Measurements from ENCODE around the gene OCA2. TPM values are rescaled to one million over a fixed set of nuclear protein-coding genes. Genes with fewer than 3 reads are reported as not detected.

Gene OCA2
- total RNA-seq, 6 experiments from 2014 or later = 0.07 to 0.13 (median 0.12) TPM; not detected in 3

DNA sequence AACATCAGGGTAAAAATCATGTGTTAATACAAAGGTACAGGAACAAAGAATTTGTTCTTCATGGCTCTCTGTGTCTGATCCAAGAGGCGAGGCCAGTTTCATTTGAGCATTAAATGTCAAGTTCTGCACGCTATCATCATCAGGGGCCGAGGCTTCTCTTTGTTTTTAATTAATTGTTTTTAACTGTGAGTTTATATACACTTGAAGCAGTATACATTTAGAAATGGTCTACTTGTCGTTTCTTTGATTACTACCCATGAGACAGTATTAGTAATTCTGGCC is 21.2 kb upstream of the OCA2 start:
- intact Hi-C loops (cut with DNase I) = no loop called here
- 73% methylated on average over 4 of the region's 4 CpGs for WGBS (ENCODE audit: insufficient coverage, low coverage, low lambda C conversion rate, missing lambda C conversion rate)
- no peak for TF ChIP-seq POLR2A (IDR thresholded peaks at IDR 0.05)
- TF ChIP-seq, protein P1, sequence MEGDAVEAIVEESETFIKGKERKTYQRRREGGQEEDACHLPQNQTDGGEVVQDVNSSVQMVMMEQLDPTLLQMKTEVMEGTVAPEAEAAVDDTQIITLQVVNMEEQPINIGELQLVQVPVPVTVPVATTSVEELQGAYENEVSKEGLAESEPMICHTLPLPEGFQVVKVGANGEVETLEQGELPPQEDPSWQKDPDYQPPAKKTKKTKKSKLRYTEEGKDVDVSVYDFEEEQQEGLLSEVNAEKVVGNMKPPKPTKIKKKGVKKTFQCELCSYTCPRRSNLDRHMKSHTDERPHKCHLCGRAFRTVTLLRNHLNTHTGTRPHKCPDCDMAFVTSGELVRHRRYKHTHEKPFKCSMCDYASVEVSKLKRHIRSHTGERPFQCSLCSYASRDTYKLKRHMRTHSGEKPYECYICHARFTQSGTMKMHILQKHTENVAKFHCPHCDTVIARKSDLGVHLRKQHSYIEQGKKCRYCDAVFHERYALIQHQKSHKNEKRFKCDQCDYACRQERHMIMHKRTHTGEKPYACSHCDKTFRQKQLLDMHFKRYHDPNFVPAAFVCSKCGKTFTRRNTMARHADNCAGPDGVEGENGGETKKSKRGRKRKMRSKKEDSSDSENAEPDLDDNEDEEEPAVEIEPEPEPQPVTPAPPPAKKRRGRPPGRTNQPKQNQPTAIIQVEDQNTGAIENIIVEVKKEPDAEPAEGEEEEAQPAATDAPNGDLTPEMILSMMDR (IDR thresholded peaks at IDR 0.05) = no peak
- H3K27ac ChIP-seq = no peak overlapping the region
- ATAC-seq = no peak
- H3K9me3 ChIP-seq = no peaks in the 10 kb centered on the region
- no peaks in the 10 kb centered on the region for H3K27me3 ChIP-seq
- H3K36me3 ChIP-seq = peaks cover 0 to 47% (median 5%) of the 10 kb centered on the region in 4 donors
- no peak overlapping the region for H3K4me3 ChIP-seq
- no peak for DNase-seq
- no peaks in the 10 kb centered on the region for H3K4me1 ChIP-seq

DNA sequence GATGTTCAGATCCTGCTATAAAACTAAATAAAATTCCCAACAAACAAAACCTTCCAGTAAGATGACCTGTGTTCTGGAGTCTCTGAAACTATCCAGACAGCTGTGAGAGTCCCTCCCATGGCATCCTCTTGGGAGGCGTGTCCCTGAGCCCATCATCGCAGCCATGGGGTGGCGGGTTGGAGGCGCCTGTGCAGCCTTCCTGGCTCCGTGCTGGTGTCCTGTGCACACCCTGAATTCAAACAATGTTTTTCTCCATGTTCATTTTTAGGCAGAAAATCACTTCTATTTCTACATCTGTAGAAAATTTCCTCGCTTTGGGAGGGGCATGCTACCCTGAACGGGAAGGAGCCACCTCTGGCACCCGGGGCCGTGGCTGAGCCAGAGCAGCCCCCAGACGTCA is 19.4 kb upstream of the OCA2 start:
- Histone ChIP-seq H3K27me3 (no peaks in the 10 kb centered on the region), H3K9me3 (no peaks in the 10 kb centered on the region), H3K4me3 (no peak overlapping the region), H3K36me3 (peaks cover 0 to 58% (median 11%) of the 10 kb centered on the region in 4 donors), H3K4me1 (no peaks in the 10 kb centered on the region), H3K27ac (no peak overlapping the region)
- 91% methylated on average over 5 of the region's 10 CpGs for WGBS (ENCODE audit: insufficient coverage, low coverage, low lambda C conversion rate, missing lambda C conversion rate)
- TF ChIP-seq, protein P1 (IDR thresholded peaks at IDR 0.05) = no peak
- TF ChIP-seq POLR2A (IDR thresholded peaks at IDR 0.05) = no peak
- intact Hi-C loops (cut with DNase I) = no loop called here
- DNase-seq (no peak), ATAC-seq (no peak)

DNA sequence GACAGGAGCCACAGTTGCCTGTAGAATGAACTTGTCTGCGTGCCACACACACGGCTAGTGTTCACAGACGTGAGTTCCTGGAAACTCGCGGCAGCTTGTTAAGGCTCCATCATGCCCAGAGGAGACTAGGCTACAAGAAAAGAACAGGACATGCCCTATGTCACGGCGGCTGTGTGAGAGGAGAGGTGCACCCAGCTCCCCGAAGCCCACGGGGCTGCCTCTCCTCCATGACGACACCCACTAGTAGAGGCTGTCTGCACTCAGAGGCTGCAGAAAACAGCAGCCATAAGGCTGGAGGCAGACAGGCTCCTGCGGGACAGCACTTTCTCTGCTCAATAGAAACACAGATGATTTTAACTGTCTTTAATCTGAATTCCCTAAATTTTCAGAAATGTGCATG is 19.0 kb upstream of the OCA2 start:
- WGBS (ENCODE audit: insufficient coverage, low coverage, low lambda C conversion rate, missing lambda C conversion rate) = 94% methylated on average over 6 of the region's 11 CpGs
- ATAC-seq = no peak
- TF ChIP-seq, protein P1 (IDR thresholded peaks at IDR 0.05) = no peak
- no peak for TF ChIP-seq POLR2A (IDR thresholded peaks at IDR 0.05)
- H3K9me3 ChIP-seq = no peaks in the 10 kb centered on the region
- H3K4me1 ChIP-seq = no peaks in the 10 kb centered on the region
- peaks cover 0 to 62% (median 13%) of the 10 kb centered on the region in 4 donors for H3K36me3 ChIP-seq
- H3K27me3 ChIP-seq = no peaks in the 10 kb centered on the region
- no peak for DNase-seq
- no peak overlapping the region for H3K4me3 ChIP-seq
- no peak overlapping the region for H3K27ac ChIP-seq
- intact Hi-C loops (cut with DNase I) = no loop called here

DNA sequence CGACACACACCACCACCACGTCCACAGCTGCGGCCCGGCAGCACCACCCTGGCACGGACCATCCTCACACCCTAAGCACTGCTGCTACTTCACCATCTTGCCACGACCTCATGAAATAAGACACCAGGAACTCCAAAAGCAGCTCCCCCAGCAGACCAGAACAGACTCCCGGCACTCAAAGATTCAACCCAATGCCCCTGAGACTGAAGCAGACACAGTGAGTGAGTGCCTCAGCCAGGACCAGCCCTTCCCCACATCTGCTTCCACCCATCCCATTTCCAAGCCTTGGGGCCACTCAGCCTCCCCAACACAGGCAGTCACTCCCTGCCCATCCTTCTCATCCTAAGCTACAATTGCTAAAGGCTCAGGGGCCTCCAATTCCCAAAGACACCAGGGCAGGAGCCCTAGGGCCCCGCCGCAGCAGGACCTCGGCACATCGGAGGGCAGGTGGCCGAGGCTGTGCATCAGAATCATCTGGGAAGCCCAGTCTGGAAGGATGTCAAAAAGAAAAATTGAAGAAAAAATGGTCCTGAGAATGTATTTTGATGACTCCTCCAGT is 18.4 kb upstream of the OCA2 start:
- intact Hi-C loops (cut with DNase I) = no loop called here
- DNase-seq = no peak
- Histone ChIP-seq H3K9me3 (no peaks in the 10 kb centered on the region), H3K36me3 (peaks cover 0 to 68% (median 14%) of the 10 kb centered on the region in 4 donors), H3K27ac (no peak overlapping the region), H3K27me3 (no peaks in the 10 kb centered on the region), H3K4me3 (no peak overlapping the region), H3K4me1 (no peaks in the 10 kb centered on the region)
- no peak for ATAC-seq
- TF ChIP-seq POLR2A (IDR thresholded peaks at IDR 0.05) = no peak
- TF ChIP-seq, protein P1 (IDR thresholded peaks at IDR 0.05) = no peak
- 97% methylated on average over 7 of the region's 12 CpGs for WGBS (ENCODE audit: insufficient coverage, low coverage, low lambda C conversion rate, missing lambda C conversion rate)
